ENCODE results near the gene LETMD1. TPM values are rescaled to one million over a fixed set of nuclear protein-coding genes. Genes with fewer than 3 reads are reported as not detected.
A peak's percentile ranks its signal among the peaks of the same experiment; 100 is the strongest.

Gene LETMD1
- total and polyA plus RNA-seq, 2 of the 13 experiments (the other 11 are each of a cell fraction or from before 2014, with no cell fraction given): 43.3 to 87.7 TPM

DNA sequence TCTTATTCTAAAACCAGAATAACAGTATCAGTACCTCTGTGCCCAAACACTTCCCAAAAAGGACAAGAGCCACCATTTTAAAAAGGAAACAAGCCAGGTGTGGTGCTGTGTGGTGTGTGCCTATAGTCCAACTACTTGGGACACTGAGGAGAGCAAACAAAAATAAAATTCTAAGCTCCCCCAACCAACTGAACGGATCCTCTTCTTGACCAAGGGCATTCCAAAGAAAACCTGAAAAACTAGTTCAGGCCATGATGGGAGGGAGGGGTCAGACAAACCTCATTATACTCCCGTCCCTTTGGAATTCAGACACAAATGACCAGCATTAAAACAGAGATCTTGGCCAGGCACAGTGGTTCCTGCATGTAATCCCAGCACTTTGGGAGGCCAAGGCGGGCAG is 42.5 kb upstream of the LETMD1 start (continued):
- TF ChIP-seq, protein P1, sequence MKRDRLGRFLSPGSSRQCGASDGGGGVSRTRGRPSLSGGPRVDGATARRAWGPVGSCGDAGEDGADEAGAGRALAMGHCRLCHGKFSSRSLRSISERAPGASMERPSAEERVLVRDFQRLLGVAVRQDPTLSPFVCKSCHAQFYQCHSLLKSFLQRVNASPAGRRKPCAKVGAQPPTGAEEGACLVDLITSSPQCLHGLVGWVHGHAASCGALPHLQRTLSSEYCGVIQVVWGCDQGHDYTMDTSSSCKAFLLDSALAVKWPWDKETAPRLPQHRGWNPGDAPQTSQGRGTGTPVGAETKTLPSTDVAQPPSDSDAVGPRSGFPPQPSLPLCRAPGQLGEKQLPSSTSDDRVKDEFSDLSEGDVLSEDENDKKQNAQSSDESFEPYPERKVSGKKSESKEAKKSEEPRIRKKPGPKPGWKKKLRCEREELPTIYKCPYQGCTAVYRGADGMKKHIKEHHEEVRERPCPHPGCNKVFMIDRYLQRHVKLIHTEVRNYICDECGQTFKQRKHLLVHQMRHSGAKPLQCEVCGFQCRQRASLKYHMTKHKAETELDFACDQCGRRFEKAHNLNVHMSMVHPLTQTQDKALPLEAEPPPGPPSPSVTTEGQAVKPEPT (CRISPR knock-in tag; IDR thresholded peaks at IDR 0.05; ENCODE audit: low read depth): no peak
- TF ChIP-seq HNRNPH1 (optimal IDR thresholded peaks at IDR 0.05; ENCODE audit: low read depth, low read length) (no peak), HMGA1 (CRISPR knock-in tag; conservative IDR thresholded peaks at IDR 0.05) (no peak), SNAI1 (CRISPR knock-in tag; IDR thresholded peaks at IDR 0.05; ENCODE audit: borderline replicate concordance) (no peak), ARNT (IDR thresholded peaks at IDR 0.05) (no peak), MAZ (IDR thresholded peaks at IDR 0.05; ENCODE audit: borderline replicate concordance, low read depth, low read length) (no peak), MAZ (CRISPR knock-in tag; IDR thresholded peaks at IDR 0.05; ENCODE audit: low read depth) (no peak), ZSCAN9 (CRISPR knock-in tag; IDR thresholded peaks at IDR 0.05; ENCODE audit: borderline replicate concordance) (no peak), FOXC1 (CRISPR knock-in tag; IDR thresholded peaks at IDR 0.05; ENCODE audit: borderline replicate concordance) (no peak)

DNA sequence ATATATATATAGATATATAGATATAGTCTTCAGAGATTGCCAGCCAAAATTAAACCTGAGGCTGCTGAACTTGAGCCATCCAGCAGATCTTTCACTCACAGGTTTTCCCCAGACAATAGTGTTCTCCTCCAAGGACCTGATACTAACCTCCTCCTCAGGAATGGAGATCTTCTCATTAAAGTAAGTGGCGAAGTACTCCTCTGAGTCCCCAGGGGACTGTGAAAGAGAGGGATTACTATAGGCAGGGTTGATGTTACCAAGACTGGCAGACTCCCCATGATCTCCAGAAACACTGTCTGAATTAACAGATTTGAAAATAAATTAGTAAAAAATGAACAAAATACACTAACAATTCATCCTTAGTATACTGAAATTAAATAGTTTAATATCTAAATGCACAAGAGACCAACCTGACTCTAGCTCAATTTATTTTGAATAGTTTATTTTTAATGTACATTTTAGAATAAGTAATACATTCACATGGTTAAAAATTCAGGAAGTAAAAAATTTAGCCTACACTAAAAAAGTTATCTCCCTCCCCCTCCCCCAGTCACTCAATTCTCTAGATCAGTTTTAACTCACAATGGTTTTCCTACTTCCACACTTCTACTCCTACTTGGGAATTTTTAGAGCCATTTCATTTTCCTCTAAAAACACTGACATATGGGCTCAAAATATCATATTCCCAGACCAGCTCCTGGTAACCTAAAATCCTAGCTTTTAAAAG is 39.6 kb upstream of the LETMD1 start:
- Histone ChIP-seq H3K79me2 (ENCODE audit: insufficient read depth, low read length) (peaks cover 33% of the 10 kb centered on the region), H2AFZ (ENCODE audit: low read length) (no peak overlapping the region), H3K4me1 (ENCODE audit: insufficient read depth, low read length) (no peaks in the 10 kb centered on the region), H4K20me1 (ENCODE audit: insufficient read depth, low read length) (no peaks in the 10 kb centered on the region), H3K4me2 (ENCODE audit: low read depth, low read length) (no peak overlapping the region), H3K9ac (ENCODE audit: insufficient read depth, low read depth, low read length) (no peak overlapping the region), H3K27me3 (ENCODE audit: control insufficient read depth in 1 of 2, insufficient read depth in 2 of 2, low read length in 2 of 2) (no peaks in the 10 kb centered on the region), H3K27ac (ENCODE audit: extremely low read length, insufficient read depth, low read length) (no peak overlapping the region), H3K9me3 (ENCODE audit: low read length) (no peaks in the 10 kb centered on the region), H3K4me3 (replicated peaks in 1 of 3; ENCODE audit: insufficient read depth in 1 of 3, low read depth in 2 of 3, low read length in 3 of 3) (no peak overlapping the region), H3K36me3 (replicated peaks in 1 of 2; ENCODE audit: control insufficient read depth in 1 of 2, insufficient read depth in 2 of 2, low read length in 2 of 2) (peaks cover 8 to 32% of the 10 kb centered on the region in 2 experiments; a peak in 4 of 5 replicates)
- POLR2A ChIA-PET: no interaction called here
- WGBS (ENCODE audit: low lambda C conversion rate): 100% methylated on average over 1 of the region's 1 CpG
- DNase-seq (ENCODE audit: low spot score) (no peak), ATAC-seq (no peak), FAIRE-seq (no peak)
- CTCF ChIA-PET (ENCODE audit: low intra/inter-chr PET ratio, low total read pairs): no interaction called here
- no TSS peak for BruUV-seq (replicated peaks)
- TF ChIP-seq HNRNPK (IDR thresholded peaks at IDR 0.05; ENCODE audit: low read depth, low read length, poor library complexity, severe bottlenecking): peak; percentile 28
- no peak for TF ChIP-seq ZNF253 (CRISPR knock-in tag; IDR thresholded peaks at IDR 0.05; ENCODE audit: borderline replicate concordance)
- intact Hi-C loops (cut with micrococcal nuclease; ENCODE audit: unreplicated experiment): no loop called here
- in situ Hi-C loops (cut with HindIII; ENCODE audit: extremely low pct_ligation_motif_present, low pct_unique_long_range_greater_than_20kb): no loop called here
